T follicular helper cell (primary cell): ENCODE results near the gene GNAT1.
A peak's percentile ranks its signal among the peaks of the same experiment; 100 is the strongest.

Experiments
- DNase-seq: peaks from one replicate; pipeline ENCODE4 v3.0.0-alpha.2; 2020; ENCODE audit warnings: low read depth
- total RNA-seq, 2 experiments: gene quantifications; one replicate each; lab custom pipeline; 2026; lab: John Stamatoyannopoulos, UW

The GNAT1 gene
- total RNA-seq = 0 reads per million in 2 experiments

DNA sequence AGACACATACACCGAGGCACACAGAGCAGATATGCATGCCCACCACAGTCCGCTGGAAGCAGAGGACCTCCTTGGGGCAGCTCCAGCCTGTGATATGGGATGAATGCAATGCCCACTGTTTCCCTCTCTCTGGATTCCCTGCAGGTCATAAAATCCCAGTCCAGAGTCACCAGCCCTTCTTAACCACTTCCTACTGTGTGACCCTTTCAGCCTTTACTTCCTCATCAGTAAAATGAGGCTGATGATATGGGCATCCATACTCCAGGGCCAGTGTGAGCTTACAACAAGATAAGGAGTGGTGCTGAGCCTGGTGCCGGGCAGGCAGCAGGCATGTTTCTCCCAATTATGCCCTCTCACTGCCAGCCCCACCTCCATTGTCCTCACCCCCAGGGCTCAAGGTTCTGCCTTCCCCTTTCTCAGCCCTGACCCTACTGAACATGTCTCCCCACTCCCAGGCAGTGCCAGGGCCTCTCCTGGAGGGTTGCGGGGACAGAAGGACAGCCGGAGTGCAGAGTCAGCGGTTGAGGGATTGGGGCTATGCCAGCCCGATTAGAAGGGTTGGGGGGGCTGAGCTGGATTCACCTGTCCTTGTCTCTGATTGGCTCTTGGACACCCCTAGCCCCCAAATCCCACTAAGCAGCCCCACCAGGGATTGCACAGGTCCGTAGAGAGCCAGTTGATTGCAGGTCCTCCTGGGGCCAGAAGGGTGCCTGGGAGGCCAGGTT, at the start of gene GNAT1:
Gene GNAT1, plus strand, starts transcription at position 675 of the 725 bp plus-strand sequence. CDS start 116 bp downstream, outside the sequence.
- DNase-seq = no peak

DNA sequence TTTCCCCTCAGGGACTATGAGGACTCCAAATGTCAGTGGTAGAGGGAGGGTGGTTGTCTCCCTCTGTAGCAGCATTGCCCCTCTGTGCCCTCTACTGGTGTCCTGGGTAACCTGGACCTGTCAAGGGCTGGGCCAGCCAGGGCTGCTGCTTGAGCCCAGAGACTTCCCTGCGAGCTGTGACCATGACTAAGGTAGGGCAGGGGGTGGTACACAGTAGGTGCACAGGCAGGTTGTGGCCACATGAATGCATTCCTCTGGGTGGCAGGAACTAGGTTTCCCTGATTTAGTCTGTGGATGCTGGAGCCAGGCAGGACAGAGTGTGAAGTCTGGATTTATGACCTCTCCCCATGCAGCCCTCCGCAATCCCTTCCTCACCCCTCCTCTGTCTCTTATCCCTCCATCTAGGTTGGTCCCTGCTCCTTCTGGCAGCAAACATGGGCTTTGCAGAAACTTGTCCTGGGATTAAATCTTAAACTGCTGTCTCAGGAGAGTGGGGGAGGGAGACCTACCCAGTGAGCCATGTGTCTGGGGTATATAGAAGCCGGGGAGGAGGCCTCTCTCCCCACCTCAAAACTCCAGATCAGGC, 45.0 kb upstream of the GNAT1 start:
- DNase-seq = no peak

DNA sequence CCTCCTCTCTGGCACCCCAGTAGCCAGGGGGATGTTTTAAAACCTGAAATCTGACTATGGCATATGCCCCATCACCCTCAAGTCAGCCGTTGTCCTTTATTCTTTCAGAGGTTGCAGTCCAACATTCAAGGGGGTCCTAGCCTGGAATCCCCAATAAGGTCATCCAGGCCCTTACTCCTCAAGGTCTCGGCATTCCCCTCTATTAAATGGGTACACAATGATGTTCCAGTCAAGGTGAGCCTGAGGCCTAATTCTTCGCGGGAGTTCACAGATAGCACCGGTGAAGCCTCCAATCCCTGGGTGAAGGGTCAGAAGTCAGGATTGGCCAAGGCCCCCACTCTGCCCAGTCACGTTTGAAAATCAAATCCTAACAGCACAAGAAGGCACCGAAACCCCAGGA, 44.4 kb upstream of the GNAT1 start:
- DNase-seq = no peak

DNA sequence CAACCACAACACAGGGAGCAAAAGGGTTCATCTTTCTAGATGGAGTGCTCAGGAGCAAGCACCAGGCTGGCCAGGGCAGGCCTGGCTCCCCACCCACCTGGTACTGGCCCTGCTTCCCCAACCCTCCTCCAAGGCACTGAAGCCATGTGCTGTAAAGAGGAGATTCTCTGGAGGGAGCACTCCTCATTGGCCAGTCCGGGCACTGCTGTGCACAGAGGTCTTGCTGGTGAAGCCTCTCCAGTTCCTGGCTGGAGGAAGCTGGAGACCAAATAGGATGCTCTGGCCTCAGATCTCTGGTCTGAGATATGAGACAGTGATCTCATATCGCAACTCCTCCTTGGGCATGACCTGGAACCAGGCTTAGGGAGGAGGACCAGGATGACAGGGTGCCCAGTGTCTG, 44.0 kb upstream of the GNAT1 start:
- DNase-seq = no peak

DNA sequence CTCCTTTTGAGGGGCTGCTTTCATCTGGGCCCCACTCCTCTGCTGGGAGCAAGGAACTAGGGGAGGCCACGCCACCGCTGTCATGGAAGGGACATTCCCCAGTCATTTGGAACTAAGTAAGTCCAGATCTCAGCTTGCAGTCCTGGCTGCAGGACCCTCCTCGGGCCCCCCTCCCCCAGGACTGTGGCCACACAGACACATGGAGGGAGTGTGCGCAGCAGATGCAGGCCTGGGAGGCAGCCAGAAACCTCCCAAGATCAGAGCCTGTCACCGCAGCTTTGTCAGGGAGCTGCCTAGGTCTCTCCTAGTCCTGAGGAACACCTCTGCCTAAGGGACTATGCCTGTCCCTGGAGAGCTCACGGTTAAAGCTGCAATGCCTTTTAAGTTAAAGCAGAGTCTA, 43.5 kb upstream of the GNAT1 start:
- no peak for DNase-seq

DNA sequence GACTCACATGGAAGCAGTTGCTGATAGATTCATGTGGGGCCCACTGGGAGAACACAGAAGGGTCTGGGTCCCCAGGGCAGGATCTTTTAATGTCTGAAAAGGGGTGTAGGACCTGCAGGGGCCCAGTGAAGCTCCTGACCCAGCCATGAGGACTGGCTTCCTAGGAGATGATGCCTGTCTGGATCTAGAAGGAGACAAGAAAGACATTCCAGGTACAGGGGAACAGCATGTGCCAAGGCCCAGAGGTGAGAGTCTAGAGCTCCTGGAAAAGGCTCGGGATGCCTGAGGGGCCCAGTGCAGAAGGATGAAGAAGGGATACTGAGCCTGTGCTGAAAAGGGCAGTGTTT, 41.0 kb upstream of the GNAT1 start:
- no peak for DNase-seq

DNA sequence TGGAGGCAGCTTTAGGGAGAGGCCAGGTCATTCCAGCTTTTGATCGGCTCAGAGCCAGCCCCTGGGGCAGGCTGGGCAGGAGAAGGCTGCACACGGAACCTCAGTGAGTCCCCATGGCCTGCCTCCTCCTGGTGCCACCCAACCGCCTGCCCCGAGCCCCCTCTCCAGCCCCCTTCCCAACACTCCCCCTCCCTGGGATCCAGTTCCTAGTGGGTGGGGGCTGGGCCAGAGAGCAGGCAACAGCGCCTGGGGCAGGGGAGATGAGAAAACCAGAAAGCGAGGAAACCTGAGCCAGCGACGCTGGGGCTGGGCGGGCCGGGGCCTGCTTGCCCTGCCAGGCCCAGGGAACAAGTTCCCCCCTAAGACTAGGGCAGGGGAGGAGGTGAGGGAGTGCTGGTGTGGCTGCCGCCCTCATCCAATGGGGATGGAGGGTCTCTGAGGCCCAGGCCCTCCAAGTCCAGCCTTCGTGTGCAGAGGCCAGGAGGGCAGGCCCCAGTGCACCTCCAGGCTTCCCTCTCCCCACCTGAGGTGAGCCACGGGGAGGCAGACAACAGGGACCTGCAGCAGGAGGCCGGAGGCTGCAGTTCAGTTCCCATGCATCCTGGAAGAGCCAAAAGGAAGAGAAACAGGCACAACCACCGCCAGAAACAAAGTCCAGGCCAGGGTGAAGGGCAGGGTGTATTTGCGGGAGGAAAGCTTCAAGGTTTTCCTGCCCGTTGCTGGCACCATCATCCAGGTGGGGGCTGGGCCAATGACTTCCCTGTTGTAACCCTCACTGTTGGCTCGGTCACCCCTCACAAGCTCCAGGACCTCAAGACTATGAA, 40.3 kb upstream of the GNAT1 start:
- no peak for DNase-seq

DNA sequence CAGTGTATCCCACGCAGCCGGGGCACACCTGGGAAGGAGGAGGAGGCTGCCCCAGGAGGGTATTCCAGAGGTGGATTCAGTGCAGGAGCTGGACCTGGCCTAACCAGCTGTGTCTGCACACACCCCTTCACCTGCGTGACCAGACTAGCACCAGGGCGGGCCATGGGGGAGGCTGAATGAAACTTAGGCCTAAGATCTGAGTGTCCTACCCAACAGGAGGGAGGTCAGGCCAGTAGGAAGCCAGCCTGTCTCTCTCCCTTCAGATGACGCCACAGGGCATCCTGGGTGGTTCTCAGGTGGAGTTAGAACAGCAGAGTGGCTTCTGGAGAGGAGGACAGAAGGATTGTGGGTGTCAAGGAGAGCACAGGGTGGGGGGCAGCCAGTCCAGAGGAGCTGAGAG, 39.7 kb upstream of the GNAT1 start:
- no peak for DNase-seq

DNA sequence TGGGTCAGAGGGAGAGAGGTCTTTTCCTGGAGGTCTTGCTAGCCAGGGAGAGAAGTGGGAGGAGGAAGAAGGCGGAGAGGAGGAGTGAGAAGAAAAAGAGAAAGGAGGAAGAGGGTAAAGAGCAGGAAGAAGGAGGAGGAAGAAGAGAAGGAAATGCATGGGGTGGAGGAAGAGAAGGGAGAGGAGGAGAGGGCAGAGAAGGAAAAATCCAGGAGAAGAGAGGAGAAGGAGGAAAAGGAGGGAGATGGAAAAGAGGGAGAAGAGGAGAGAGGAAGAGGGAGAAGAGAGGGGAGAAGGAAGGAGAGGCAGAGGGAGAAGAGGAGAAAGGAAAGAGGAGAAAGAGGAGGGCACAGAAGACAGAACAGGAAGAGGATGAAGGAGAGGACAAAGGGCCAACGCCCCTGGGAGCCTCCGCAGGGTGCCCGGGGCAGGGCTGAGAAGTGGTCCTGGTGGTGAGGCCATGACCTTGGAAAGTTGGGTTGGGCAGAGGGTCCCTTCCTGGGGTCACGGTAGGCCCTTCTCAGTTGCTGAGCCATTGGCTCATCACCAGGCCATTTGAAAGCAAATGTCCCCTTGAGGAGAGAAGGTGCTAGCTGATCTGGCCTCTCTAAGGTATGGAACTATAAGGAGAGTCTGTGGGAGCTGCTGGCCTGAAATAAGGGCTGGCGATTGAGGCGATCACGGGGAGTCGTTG, 37.5 kb upstream of the GNAT1 start:
- no peak for DNase-seq

DNA sequence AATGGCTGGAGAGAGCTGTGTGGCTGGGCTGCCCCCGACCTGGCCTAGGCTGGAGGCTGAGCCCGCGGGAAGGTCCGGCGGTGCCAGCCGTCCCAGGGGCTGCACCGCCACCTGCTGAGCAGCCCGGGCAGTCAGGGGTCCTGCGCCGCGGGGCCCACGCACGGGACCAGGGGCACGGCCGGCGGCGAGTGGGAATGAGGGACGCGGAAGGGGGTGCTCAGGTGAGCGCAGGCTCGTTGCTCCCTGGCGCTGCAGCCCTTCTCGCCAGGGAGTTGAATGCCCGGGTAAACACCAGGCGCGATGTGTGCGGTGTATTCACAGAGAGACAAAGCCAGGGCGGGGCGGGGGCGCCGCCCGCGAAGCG, 37.0 kb upstream of the GNAT1 start:
- no peak for DNase-seq

DNA sequence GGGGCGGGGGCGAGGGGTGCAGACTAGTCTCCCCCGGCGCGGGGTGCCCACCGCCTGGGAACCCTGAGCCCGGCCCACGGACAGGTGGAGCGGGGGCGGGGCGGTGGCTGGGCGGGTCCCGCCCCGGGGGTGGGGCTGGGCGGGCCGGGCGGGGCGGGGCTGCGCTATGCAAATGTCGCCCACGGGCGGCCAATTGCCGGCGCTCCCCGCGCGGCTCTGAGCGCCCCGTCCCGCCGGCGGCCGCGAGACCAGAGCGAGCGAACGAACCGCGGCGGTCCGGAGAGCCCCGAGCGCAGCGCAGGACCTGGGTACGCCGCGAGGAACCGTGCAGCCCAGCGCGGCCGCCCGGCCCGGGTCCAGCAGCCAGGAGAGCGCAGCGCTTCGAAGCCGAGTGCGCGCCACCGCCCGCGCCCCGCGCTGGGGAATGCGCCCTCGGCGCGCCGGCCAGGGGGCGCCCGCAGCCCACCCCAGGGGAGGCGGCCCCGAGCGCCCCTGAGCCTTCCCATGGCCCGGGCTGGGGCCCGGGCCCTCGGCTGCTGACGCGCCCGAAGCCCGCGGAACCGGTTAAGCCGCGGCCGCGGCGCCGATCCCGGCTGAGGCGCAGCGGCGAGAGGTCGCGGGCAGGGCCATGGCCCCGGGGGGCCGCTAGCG, 36.4 kb upstream of the GNAT1 start, which contains the start of gene SEMA3F:
Gene SEMA3F, plus strand, starts transcription at position 485 of the 651 bp plus-strand sequence. CDS start 4,299 bp downstream, outside the sequence.
- DNase-seq = peak; percentile 57

DNA sequence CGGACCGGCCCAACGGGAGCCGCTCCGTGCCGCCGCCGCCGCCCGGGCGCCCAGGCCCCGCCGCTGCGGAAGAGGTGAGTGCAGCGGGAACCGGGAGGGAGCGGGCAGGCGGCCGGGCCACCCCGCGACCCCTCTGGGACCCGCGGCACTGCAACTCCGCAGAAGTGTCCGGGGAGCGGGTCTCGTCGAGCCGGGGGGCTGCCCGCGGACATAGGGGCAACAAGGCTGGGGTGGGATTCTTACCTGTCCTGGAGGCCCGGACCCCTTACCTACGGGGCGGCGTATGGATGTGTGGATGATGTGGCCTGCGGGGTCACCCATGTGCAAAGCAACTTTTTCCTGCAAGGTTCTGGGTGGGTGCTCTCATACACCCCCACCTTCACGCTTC, 35.9 kb upstream of the GNAT1 start:
- no peak for DNase-seq

DNA sequence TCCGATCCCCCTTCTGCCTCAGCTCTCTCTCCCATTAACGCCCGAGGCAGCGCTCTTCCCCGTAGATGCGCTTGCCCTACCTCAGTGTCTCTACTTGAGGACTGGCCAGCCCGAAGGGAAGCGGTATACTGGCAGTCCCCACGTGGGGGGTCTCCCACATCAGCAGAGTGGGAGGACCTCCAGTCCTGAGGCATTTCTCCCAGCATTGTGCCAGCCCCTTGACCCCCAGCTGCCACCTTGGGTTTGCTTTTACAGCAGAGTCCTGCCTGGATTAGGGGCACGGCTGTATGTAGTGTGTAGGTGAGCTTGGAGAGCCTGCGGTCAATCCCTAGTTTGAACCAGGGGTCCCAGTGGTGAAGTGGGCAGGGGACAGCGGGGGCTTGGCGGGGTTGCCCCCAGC, 35.5 kb upstream of the GNAT1 start:
- DNase-seq = no peak

DNA sequence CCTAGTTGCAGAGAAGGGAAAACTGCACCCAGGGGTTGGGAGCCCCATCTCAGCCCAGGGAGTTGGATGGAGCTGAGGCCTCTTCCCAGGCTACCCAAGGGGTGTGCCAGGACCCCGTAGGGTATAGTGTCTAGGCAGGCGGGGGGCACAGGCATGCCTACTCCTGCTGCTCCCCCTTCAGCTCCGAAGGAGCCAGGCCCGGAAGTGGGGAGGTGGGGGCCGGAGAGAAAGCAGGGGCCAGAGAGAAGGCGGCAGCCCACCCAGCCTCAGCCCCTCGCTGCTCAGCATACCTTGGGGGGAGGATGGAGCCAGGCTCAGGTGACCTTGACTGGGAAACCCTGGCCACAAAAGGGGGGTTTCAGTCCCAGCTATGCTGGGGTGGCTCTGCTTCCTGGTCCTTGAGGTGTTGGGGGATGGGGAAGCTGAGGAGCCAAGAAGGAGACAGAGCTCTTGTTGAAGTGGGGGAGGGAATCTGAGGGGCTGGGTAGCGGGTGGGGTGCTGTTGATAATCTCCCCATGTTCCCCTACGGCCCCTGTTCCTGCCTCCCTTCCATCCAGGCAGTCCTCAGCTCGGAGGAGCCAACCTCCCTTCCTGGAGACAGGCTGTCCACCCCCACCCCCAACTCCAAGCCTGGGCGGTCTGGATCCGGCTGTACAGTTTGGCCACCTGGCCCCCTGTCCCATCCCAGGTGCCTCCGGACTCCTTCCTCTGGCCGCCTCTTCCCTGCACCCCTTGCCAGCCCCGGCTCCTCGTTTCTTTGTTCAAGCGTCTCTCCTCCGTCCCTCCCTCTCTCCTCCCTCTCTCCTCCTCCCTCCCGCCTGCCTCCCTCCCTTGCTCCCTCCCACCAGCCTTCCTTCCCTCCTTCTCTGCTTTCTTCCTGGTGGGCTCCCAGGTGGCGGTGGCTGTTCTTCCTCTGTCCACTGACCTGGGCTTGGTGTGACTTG, 34.6 kb upstream of the GNAT1 start:
- no peak for DNase-seq

DNA sequence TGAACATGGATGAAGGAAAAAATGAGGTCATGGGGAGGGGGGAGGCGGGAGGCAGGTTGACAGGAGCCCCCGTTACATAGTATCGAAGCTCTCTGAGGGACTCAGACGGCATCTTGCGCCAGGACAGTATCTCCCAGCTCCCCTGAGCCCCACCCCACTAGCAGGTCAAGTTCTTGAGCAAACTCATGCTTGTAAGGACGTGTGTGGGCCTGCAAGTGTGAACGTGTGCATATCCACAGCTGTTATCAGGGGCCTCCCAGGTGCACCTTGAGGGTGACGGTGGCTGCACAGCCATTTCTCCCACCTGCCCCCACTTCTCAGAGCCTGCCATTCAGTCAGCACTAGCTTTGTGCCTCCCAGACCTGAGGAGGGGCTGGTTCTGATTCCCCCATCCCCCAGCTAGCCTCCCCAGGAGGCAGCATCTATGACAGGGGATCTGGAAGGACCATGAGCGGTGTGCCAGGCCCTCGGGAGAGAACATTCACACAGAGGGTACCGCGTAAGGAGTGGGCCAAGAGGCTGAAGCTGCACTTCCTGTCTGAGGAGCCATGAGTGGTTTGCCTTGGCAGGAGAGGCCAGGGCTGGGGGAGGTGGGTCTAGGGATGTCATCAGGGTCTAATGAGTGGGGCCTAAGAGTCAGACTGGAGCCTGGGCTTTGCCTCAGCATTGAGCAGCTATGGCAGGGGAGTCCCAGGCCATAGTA, 33.4 kb upstream of the GNAT1 start:
- no peak for DNase-seq

DNA sequence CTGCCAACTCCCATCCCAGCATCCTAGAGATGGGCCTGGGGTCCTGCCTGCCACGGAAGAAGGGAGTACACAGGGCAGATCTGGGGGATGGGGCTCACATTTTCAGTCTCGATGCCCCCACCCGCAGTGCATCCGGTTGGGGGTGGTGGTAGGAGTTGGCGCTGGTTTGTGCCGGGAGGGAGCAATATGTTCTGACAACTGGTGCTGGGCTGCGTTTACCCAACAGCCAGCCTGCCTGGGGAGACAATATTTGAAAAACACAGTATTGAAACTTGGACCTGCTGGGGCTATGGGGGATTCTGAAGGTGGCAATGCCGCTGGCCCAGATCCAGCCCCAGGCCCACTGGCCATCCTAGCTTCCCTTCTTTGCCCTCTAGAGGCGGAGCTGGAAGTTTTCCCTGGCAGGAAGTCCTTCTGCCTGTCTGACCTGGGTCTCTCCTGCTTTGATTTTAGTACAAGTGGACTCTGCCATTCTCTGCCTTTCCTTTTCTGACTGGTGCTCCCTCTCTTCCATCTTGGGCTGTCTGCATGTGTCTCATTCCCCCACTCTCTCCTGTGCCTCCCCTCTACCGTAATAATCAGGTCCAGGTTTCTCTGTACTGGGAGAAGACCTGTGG, 32.8 kb upstream of the GNAT1 start:
- DNase-seq = no peak

DNA sequence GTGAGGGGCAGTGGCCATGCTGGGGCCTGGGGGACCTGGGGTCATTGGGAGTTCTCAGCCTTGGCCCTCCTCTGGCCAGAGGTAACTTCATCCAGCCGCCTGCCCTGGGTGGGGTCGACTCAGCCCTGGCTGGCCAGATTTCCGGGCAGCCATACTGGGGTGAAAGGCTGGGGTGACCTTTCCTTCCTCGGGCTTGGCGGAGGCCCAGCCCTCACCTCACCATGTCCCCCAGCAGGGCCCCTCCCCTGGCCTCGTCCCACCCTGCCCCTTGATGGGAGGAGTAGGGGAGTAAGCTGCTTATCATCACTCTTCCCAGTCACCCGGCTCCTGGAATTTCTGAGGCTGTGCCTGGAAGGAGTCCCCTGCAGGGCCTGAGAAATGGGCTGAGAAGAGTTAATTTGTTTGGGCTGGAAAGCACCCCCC, 30.8 kb upstream of the GNAT1 start:
- no peak for DNase-seq

DNA sequence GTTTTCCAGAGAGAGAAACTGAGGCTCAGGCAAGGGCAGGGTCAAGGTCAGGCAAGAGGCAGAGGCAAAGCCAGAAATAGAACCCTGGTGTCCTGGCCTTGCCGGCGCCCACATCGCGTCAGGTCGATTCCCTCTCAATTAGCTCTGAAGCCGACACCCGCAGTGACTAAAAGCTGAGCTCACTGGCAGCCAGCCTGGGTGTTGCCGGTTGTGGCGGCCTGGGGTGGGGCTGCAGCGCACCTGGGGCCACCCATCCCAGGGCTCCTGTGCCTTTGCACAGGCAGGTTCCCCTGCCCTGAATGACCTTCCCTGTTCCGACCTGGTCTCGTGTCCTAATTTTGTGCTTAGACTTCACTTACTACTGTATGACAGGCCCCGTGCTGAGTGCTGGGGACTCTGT, 30.1 kb upstream of the GNAT1 start:
- no peak for DNase-seq

DNA sequence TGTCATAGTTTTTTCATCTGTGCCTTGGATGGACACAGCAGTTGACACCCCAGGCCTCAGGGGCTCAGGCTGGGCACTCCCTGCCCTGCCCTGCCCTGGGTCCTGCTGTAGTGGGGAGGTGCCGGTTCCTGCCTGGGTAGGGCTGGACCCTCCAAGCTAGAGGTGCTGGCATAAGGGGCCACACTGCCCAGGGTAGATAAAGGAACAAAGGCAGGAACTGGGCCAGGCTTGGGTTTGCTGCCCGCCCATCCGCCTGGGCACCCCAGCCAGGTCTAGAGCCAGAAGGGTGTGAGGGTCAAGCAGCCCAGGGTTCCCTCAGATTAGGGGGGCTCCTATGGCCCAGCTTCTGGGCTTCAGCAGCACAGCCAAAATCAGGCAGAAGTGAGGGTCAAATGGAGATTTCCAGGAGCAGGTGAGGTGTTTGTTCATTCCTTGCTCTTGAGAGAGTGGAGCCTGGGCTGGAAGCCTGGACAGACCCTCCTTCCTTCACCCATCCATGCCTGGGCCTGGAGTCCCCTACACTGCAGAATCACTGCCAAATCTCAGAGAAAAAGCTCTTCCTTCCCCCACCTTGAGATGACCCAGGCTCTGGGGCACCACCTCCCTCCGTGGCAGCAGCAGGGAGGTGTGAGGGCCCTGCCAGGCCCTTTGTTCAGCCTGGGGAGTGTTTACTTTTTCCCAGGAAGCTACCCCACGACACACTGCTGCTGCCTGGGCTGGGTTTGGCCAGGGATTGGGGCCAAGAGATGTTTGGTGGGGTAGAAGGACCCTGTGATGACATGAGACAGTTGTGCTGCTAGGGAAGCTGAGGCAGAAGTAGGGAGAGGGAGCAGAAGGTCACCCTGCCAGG, 29.2 kb upstream of the GNAT1 start:
- DNase-seq = no peak
